Ovary (tissue), 9 donors: ENCODE data around the gene PSMD7. TPM values are rescaled to one million over a fixed set of nuclear protein-coding genes. Genes with fewer than 3 reads are reported as not detected.

Source experiments
- DNase-seq, 5 donors: peaks; one replicate each; pipeline ENCODE4 v3.0.0-alpha.2; 2019 to 2020
- H3K27ac ChIP-seq, 2 donors: fragments of 200-600 bp; one replicate each; pipeline versions ENCODE4 v1.5.1 to v1.8.0; 2019 to 2022
- H3K27me3 ChIP-seq: fragments of 200-600 bp; one replicate; pipeline ENCODE4 v1.8.0; 2022
- H3K36me3 ChIP-seq: fragments of 200-600 bp; sonication (generic); one replicate; pipeline ENCODE4 v1.5.1; 2019
- H3K4me1 ChIP-seq: one replicate; pipeline ENCODE4 v1.8.1; 2013; ENCODE audit warnings: mild to moderate bottlenecking, moderate library complexity; ENCODE audit not compliant: insufficient read depth
- H3K4me3 ChIP-seq: fragments of 200-600 bp; sonication (generic); one replicate; pipeline ENCODE4 v1.5.1; 2017
- H3K9me3 ChIP-seq, 2 donors: fragments of 200-600 bp in 1 of 2; sonication (generic) in 1 of 2; one replicate each; pipeline versions ENCODE4 v1.5.1 to v1.8.1; 2013 to 2019; ENCODE audit warnings: mild to moderate bottlenecking in 1 of 2, moderate library complexity in 1 of 2
- EP300 ChIP-seq: sonication (generic); formaldehyde crosslinking; IDR thresholded peaks from one replicate; pipeline ENCODE4 v1.6.1; 2017; ENCODE audit warnings: antibody characterized with exemption
- POLR2A ChIP-seq: fragments of 450-650 bp; IDR thresholded peaks from one replicate; pipeline ENCODE4 v1.6.1; 2017; ENCODE audit warnings: antibody characterized with exemption, mild to moderate bottlenecking, moderate library complexity
- WGBS, 3 donors: extraction: QIAGEN DNeasy Blood & Tissue Kit in 1 of 3; methylation state at CpG; one replicate each; pipeline versions ENCODE4 v1.1.5 to v1.1.7; 2013 to 2017; 5-methylcytosine and 5-hydroxymethylcytosine counted together
- intact Hi-C, 4 donors: fragments of 100-400 bp; cut with DNase I; formaldehyde crosslinking; loops; one replicate each; pipeline versions ENCODE4 v1.11.0 to v1.15.1; 2022 to 2023
- polyA plus RNA-seq, 2 donors: library from polyadenylated mRNA; stranded (reverse); fragments of 200-250 nt in 1 of 2; fragments of 350-450 nt in 1 of 2; fragmentation: Illumina TruSeq in 1 of 2; extraction: RNeasy Lipid Tissue Mini Kit (QIAGEN cat#74804) in 1 of 2; gene quantifications; one replicate each; pipeline ENCODE4 v1.2.3, GENCODE V29; 2013 to 2014
- total RNA-seq, 7 donors: library from RNA; depleted of rRNA in 2 of 7; stranded (reverse); fragments of >200 nt in 2 of 7; fragmentation: NEBNext Ultra II Directional in 3 of 7; extraction: Animal tissue kit (Norgen Biotek cat#: 25700) in 3 of 7; gene quantifications; one replicate each; pipeline versions ENCODE4 v1.1.0 to v1.2.4, GENCODE V29; 2016 to 2023
- TF ChIP-seq, protein P1 (sequence below), 3 donors: fragments of 450-650 bp in 2 of 3; fragments of 200-600 bp in 1 of 3; IDR thresholded peaks; one replicate each; pipeline versions ENCODE4 v1.5.1 to v1.8.0; 2016 to 2022; ENCODE audit warnings: antibody characterized with exemption in 3 of 3, mild to moderate bottlenecking in 1 of 3
- donor health status: DM: no; HTN: no; CAD: no; lungs with moderate emphysema.
- donor health status: DM: no; HTN: no; CAD: no.
- donor health status: Bipolar disorder and iron deficiency.
- donor health status: DM: yes; HTN: yes; CAD: no.
- donor health status: DM: no; HTN: no; CAD: no.
- donor health status: DM: yes; HTN: yes; CAD: no.

The PSMD7 gene
- total and polyA plus RNA-seq, 9 donors: 32.1 to 89.0 (median 44.2) TPM

- Histone ChIP-seq H3K4me1 (peaks cover 2% of the 10 kb centered on the region), H3K36me3 (no peaks in the 10 kb centered on the region), H3K27me3 (no peaks in the 10 kb centered on the region), H3K4me3 (no peak overlapping the region), H3K27ac (no peak overlapping the region), H3K9me3 (no peaks in the 10 kb centered on the region)
- intact Hi-C loops: no loop called here
- TF ChIP-seq, protein P1, sequence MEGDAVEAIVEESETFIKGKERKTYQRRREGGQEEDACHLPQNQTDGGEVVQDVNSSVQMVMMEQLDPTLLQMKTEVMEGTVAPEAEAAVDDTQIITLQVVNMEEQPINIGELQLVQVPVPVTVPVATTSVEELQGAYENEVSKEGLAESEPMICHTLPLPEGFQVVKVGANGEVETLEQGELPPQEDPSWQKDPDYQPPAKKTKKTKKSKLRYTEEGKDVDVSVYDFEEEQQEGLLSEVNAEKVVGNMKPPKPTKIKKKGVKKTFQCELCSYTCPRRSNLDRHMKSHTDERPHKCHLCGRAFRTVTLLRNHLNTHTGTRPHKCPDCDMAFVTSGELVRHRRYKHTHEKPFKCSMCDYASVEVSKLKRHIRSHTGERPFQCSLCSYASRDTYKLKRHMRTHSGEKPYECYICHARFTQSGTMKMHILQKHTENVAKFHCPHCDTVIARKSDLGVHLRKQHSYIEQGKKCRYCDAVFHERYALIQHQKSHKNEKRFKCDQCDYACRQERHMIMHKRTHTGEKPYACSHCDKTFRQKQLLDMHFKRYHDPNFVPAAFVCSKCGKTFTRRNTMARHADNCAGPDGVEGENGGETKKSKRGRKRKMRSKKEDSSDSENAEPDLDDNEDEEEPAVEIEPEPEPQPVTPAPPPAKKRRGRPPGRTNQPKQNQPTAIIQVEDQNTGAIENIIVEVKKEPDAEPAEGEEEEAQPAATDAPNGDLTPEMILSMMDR (IDR thresholded peaks at IDR 0.05): no peak
- no peak for TF ChIP-seq EP300
- TF ChIP-seq POLR2A: no peak
- no peak for DNase-seq
- 15 to 21% (median 15%) methylated on average over 1 of the region's 1 CpG for WGBS, 3 donors
These were observed 15.3 kb upstream of the PSMD7 start for GRCh38 chr16:74281300-74281699.

DNA sequence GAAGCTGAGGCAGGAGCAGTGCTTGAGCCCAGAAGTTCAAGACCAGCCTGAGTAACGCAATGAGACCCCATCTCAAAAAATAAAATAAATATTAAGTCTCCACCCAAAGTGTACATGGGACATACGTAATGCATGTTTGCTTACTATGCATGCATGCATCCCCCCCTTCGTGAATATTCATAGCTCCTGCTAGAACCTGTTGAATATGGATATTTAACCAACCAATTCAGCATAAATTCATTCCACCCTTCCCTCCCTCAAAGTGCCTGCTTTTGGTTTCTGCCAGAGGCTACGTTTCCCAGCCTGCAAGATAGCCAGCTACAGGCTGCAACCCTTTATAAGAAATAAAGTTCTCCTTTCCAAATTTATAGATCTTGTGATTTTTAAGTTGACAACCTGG, 12.9 kb upstream of the PSMD7 start:
- 82 to 89% (median 83%) methylated on average over 4 of the region's 4 CpGs for WGBS, 3 donors
- peaks cover 2% of the 10 kb centered on the region for H3K4me1 ChIP-seq
- intact Hi-C loops: no loop called here
- H3K27me3 ChIP-seq: no peaks in the 10 kb centered on the region
- H3K27ac ChIP-seq: no peak overlapping the region
- no peak for TF ChIP-seq EP300
- TF ChIP-seq POLR2A: no peak
- TF ChIP-seq, protein P1 (IDR thresholded peaks at IDR 0.05): no peak
- DNase-seq: no peak
- H3K36me3 ChIP-seq: no peaks in the 10 kb centered on the region
- H3K9me3 ChIP-seq: no peaks in the 10 kb centered on the region
- H3K4me3 ChIP-seq: no peak overlapping the region

- Histone ChIP-seq H3K4me3 (no peak overlapping the region), H3K36me3 (no peaks in the 10 kb centered on the region), H3K27me3 (no peaks in the 10 kb centered on the region), H3K27ac (no peak overlapping the region), H3K4me1 (no peaks in the 10 kb centered on the region), H3K9me3 (peaks cover 0 to 8% of the 10 kb centered on the region in 2 donors)
- intact Hi-C loops: loop anchor here in 1 of 4 donors (1.0 kb wide), 1 partner anchor 40 kb away; no protein-coding TSS in a partner anchor
- no peak for DNase-seq
- TF ChIP-seq, protein P1 (IDR thresholded peaks at IDR 0.05): no peak
- no peak for TF ChIP-seq EP300
- no peak for TF ChIP-seq POLR2A
- 89 to 94% (median 94%) methylated on average over 7 of the region's 7 CpGs for WGBS, 3 donors
These were observed 8.5 kb upstream of the PSMD7 start for GRCh38 chr16:74288065-74288464.

DNA sequence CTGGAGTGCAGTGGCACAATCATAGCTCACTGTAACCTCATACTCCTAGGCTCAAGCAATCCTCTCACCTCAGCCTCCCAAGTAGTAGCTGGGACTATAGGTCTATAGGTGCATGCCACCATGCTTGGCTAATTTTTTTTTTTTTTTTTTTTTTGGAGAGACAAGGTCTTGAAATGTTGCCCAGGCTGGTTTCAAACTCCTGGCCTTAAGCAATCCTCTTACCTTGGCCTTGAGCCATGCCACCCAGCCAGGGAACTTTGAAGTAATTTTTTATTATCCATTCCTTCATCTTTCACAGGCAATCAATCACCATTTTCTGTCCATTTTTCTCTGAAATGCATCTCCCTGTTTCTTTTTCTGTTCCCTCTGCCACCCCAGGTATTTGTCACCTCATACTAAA, 6.3 kb upstream of the PSMD7 start:
- no peak overlapping the region for H3K4me3 ChIP-seq
- TF ChIP-seq EP300 (no peak), POLR2A (no peak)
- TF ChIP-seq, protein P1 (IDR thresholded peaks at IDR 0.05): no peak

More for the DNA sequence above, 6.3 kb upstream of the PSMD7 start:
- DNase-seq: no peak
- Histone ChIP-seq H3K27ac (no peak overlapping the region), H3K27me3 (no peaks in the 10 kb centered on the region), H3K4me1 (no peaks in the 10 kb centered on the region), H3K36me3 (no peaks in the 10 kb centered on the region), H3K9me3 (peaks cover 0 to 8% of the 10 kb centered on the region in 2 donors)
- intact Hi-C loops: no loop called here
